GM23338 (cell line): ENCODE measurements around the gene CD72. TPM values are rescaled to one million over a fixed set of nuclear protein-coding genes. Genes with fewer than 3 reads are reported as not detected.
"Not testable (repeated sequence)": the region's sequence is repeated elsewhere in the genome, so short reads cannot be mapped to it uniquely, and the experiment has no call there.

Source experiments
- ATAC-seq: fragments of 200-7000 bp; cut with Tn5 transposase; 3 replicates; pipeline ENCODE4 v1.9.1; 2020
- DNase-seq: peaks from one replicate; pipeline ENCODE4 v3.0.0-alpha.2; 2015; ENCODE audit warnings: low spot score
- H2AFZ ChIP-seq: fragments of 200-600 bp; sonication (generic); 2 replicates; pipeline ENCODE4 v1.8.0; 2016; ENCODE audit warnings: antibody characterized with exemption, mild to moderate bottlenecking, moderate library complexity
- H3F3A ChIP-seq: fragments of 200-600 bp; sonication (generic); replicated peaks from 2 replicates; pipeline ENCODE4 v1.8.0; 2017; ENCODE audit warnings: antibody characterized with exemption, mixed run types, low read depth
- H3K27ac ChIP-seq: fragments of 200-600 bp; sonication (generic); 2 replicates; pipeline ENCODE4 v1.6.1; 2016; ENCODE audit warnings: low read depth
- H3K27me3 ChIP-seq: fragments of 200-600 bp; sonication (generic); 2 replicates; pipeline ENCODE4 v1.8.0; 2016; ENCODE audit warnings: mild to moderate bottlenecking, mixed run types, moderate library complexity; ENCODE audit not compliant: insufficient read depth
- H3K36me3 ChIP-seq: fragments of 200-600 bp; sonication (generic); 2 replicates; pipeline ENCODE4 v1.8.0; 2016; ENCODE audit warnings: mild to moderate bottlenecking; ENCODE audit not compliant: insufficient read depth
- H3K4me1 ChIP-seq: fragments of 200-600 bp; sonication (generic); 2 replicates; pipeline ENCODE4 v1.8.0; 2016; ENCODE audit warnings: mild to moderate bottlenecking, moderate library complexity; ENCODE audit not compliant: insufficient read depth
- H3K4me2 ChIP-seq: fragments of 200-600 bp; sonication (generic); 2 replicates; pipeline ENCODE4 v1.7.1; 2017; ENCODE audit warnings: mixed run types
- H3K4me3 ChIP-seq: fragments of 200-600 bp; sonication (generic); 2 replicates; pipeline ENCODE4 v1.6.1; 2016; ENCODE audit warnings: mixed run types
- H3K79me2 ChIP-seq: fragments of 200-600 bp; sonication (generic); replicated peaks from 2 replicates; pipeline ENCODE4 v1.8.0; 2017; ENCODE audit warnings: mild to moderate bottlenecking; ENCODE audit not compliant: insufficient read depth
- H3K9me2 ChIP-seq: fragments of 200-600 bp; sonication (generic); 2 replicates; pipeline ENCODE4 v1.8.0; 2017; ENCODE audit not compliant: insufficient read depth
- H4K20me1 ChIP-seq: fragments of 200-600 bp; sonication (generic); replicated peaks from 2 replicates; pipeline ENCODE4 v1.8.0; 2017; ENCODE audit warnings: mild to moderate bottlenecking; ENCODE audit not compliant: insufficient read depth
- H3K27ac Mint-ChIP-seq: 2 replicates; pipeline ENCODE4 v1.8.0; 2020; ENCODE audit warnings: inconsistent platforms, mild to moderate bottlenecking, moderate library complexity, mixed read lengths
- H3K27me3 Mint-ChIP-seq: 3 replicates; pipeline ENCODE4 v1.8.0; 2022; ENCODE audit warnings: low read depth, mild to moderate bottlenecking, moderate library complexity, mixed read lengths, inconsistent platforms; ENCODE audit not compliant: insufficient read depth, poor library complexity
- H3K36me3 Mint-ChIP-seq: 3 replicates; pipeline ENCODE4 v1.8.0; 2021; ENCODE audit warnings: low read depth, mild to moderate bottlenecking, inconsistent platforms, moderate library complexity, mixed read lengths
- H3K4me1 Mint-ChIP-seq: 3 replicates; pipeline ENCODE4 v1.8.0; 2020; ENCODE audit warnings: mild to moderate bottlenecking, inconsistent platforms, mixed read lengths
- H3K4me3 Mint-ChIP-seq: 3 replicates; pipeline ENCODE4 v1.8.0; 2021; ENCODE audit warnings: moderate library complexity, mild to moderate bottlenecking, inconsistent platforms, mixed read lengths
- H3K9me3 Mint-ChIP-seq: 3 replicates; pipeline ENCODE4 v1.8.0; 2020; ENCODE audit warnings: moderate library complexity, mild to moderate bottlenecking, inconsistent platforms, mixed read lengths
- CTCF ChIP-seq, 2 experiments: fragments of 200-600 bp in 1 of 2; sonication (generic) in 1 of 2; conservative IDR thresholded peaks; 2 replicates each; pipeline versions ENCODE4 v1.5.1 to v1.6.1; 2016 to 2017; ENCODE audit warnings: antibody characterized with exemption in 2 of 2, low read depth in 2 of 2, mild to moderate bottlenecking in 2 of 2, moderate library complexity in 1 of 2
- polyA plus RNA-seq: library from polyadenylated mRNA; unstranded; fragments of >200 nt; fragmentation: Nextera tagmentation; extraction: Ambion mirVana; gene quantifications from 2 replicates; pipeline ENCODE4 v1.2.1, GENCODE V29; 2016
- total RNA-seq: library from RNA; depleted of rRNA; stranded (reverse); fragments of >200 nt; shearing (Covaris generic); gene quantifications from 2 replicates; pipeline ENCODE4 v1.2.3, GENCODE V29; 2014
- TF ChIP-seq, protein P1 (sequence below): IDR thresholded peaks from one replicate; pipeline ENCODE4 v1.6.1; 2018; ENCODE audit warnings: antibody characterized with exemption; ENCODE audit not compliant: unreplicated experiment

CD72 gene
- total and polyA plus RNA-seq, 2 experiments from 2014 or later, result 4.7 to 4.8 TPM

- H3K9me3 Mint-ChIP-seq, result peaks cover 10% of the 10 kb centered on the region; the same call in 2 of the 3 replicates
- no peak overlapping the region for H3K27ac ChIP-seq
Observed at GRCh38 chr9:35639631-35640030, 21.4 kb upstream of the CD72 start.

GRCh38 chr9:35639225-35639624 is 21.0 kb upstream of the CD72 start:
- not testable (repeated sequence) for H3K4me2 ChIP-seq, H3K27ac ChIP-seq, H3K79me2 ChIP-seq, H3K27ac Mint-ChIP-seq, H3K36me3 ChIP-seq, H3K4me3 ChIP-seq, ATAC-seq, H3K9me3 Mint-ChIP-seq, DNase-seq, H3K27me3 Mint-ChIP-seq, H3K27me3 ChIP-seq, H4K20me1 ChIP-seq, H3F3A ChIP-seq, H3K9me2 ChIP-seq, H3K4me3 Mint-ChIP-seq, H3K4me1 ChIP-seq, H3K4me1 Mint-ChIP-seq, H3K36me3 Mint-ChIP-seq, H2AFZ ChIP-seq

More at GRCh38 chr9:35639631-35640030, 21.4 kb upstream of the CD72 start:
- Histone ChIP-seq H3K27me3 (no peaks in the 10 kb centered on the region), H3F3A (no peaks in the 10 kb centered on the region), H3K4me2 (no peak overlapping the region), H3K9me2 (no peaks in the 10 kb centered on the region), H3K36me3 (no peaks in the 10 kb centered on the region), H4K20me1 (no peaks in the 10 kb centered on the region), H2AFZ (no peak overlapping the region), H3K4me3 (no peak overlapping the region), H3K79me2 (no peaks in the 10 kb centered on the region), H3K4me1 (no peaks in the 10 kb centered on the region)
- Mint-ChIP-seq H3K4me3 (no peak overlapping the region), H3K36me3 (peaks cover 10% of the 10 kb centered on the region), H3K4me1 (peaks cover 1% of the 10 kb centered on the region; the same call in 1 of the 3 replicates), H3K27ac (no peak overlapping the region), H3K27me3 (peaks cover 4% of the 10 kb centered on the region)
- no peak for ATAC-seq
- no peak for DNase-seq
- no peak for TF ChIP-seq CTCF (conservative IDR thresholded peaks at IDR 0.05; ENCODE audit: low read depth in 2 of 2)
- TF ChIP-seq, protein P1, sequence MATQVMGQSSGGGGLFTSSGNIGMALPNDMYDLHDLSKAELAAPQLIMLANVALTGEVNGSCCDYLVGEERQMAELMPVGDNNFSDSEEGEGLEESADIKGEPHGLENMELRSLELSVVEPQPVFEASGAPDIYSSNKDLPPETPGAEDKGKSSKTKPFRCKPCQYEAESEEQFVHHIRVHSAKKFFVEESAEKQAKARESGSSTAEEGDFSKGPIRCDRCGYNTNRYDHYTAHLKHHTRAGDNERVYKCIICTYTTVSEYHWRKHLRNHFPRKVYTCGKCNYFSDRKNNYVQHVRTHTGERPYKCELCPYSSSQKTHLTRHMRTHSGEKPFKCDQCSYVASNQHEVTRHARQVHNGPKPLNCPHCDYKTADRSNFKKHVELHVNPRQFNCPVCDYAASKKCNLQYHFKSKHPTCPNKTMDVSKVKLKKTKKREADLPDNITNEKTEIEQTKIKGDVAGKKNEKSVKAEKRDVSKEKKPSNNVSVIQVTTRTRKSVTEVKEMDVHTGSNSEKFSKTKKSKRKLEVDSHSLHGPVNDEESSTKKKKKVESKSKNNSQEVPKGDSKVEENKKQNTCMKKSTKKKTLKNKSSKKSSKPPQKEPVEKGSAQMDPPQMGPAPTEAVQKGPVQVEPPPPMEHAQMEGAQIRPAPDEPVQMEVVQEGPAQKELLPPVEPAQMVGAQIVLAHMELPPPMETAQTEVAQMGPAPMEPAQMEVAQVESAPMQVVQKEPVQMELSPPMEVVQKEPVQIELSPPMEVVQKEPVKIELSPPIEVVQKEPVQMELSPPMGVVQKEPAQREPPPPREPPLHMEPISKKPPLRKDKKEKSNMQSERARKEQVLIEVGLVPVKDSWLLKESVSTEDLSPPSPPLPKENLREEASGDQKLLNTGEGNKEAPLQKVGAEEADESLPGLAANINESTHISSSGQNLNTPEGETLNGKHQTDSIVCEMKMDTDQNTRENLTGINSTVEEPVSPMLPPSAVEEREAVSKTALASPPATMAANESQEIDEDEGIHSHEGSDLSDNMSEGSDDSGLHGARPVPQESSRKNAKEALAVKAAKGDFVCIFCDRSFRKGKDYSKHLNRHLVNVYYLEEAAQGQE, result no peak

DNA sequence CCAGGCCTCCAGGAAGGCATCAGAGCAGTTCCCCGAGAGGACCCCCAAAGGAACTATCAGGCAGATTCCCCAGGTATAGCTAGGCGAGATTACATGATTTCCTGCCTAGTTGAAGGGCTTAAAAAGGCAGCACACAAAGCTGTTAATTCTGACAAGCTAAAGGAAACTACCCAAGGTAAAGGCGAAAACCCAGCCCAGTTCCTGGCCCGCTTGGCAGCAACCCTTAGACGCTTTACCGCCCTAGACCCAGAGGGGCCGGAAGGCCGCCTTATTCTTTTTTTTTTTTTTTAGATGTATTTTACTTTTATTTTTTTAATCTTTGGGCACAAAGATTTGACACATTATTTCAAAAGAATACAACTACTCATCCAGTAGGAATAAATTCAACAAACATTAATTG is 20.5 kb upstream of the CD72 start:
- not testable (repeated sequence) for H3K4me1 Mint-ChIP-seq, H3K4me1 ChIP-seq, DNase-seq, H3K4me3 ChIP-seq, H3K27ac Mint-ChIP-seq, H3K9me2 ChIP-seq, ATAC-seq, H3K36me3 Mint-ChIP-seq, H3F3A ChIP-seq, H3K79me2 ChIP-seq, H2AFZ ChIP-seq, H3K4me2 ChIP-seq, H3K4me3 Mint-ChIP-seq, H3K27me3 Mint-ChIP-seq, H3K36me3 ChIP-seq, H3K27ac ChIP-seq, H4K20me1 ChIP-seq, H3K27me3 ChIP-seq, H3K9me3 Mint-ChIP-seq

DNA sequence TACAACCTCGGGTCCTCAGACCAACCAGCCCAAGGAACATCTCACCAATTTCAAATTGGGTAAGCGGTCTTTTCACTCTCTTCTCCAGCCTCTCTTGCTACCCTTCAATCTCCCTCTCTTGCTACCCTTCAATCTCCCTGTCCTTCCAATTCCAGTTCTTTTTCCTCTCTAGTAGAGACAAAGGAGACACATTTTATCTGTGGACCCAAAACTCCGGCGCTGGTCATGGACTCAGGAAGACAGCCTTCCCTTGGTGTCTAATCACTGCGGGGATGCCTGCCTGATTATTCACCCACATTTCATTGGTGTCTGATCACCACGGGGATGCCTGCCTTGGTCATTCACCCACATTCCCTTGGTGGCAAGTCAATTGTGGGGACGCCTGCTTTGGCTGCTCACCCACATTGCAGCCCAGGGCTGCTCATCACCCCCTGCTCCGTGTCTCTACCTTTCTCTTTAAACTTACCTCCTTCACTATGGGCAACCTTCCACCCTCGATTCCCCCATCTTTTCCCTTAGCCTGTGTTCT is 19.3 kb upstream of the CD72 start:
- H4K20me1 ChIP-seq, H3K4me1 ChIP-seq, H3K4me3 ChIP-seq, H3K4me3 Mint-ChIP-seq, H3K36me3 Mint-ChIP-seq, H3K9me2 ChIP-seq, H3K9me3 Mint-ChIP-seq, H3K27me3 ChIP-seq, H3K79me2 ChIP-seq, H3K27ac ChIP-seq, H3F3A ChIP-seq, ATAC-seq, H3K27me3 Mint-ChIP-seq, H3K4me1 Mint-ChIP-seq, DNase-seq, H3K4me2 ChIP-seq, H3K27ac Mint-ChIP-seq, H2AFZ ChIP-seq, H3K36me3 ChIP-seq: not testable (repeated sequence)

- not testable (repeated sequence) for H3K4me2 ChIP-seq, H3K4me3 Mint-ChIP-seq, H3K79me2 ChIP-seq, H3F3A ChIP-seq, H3K27ac Mint-ChIP-seq, H2AFZ ChIP-seq, H3K27me3 ChIP-seq, DNase-seq, H3K9me2 ChIP-seq, H3K9me3 Mint-ChIP-seq, H3K27me3 Mint-ChIP-seq, H3K36me3 Mint-ChIP-seq, H3K27ac ChIP-seq, ATAC-seq, H4K20me1 ChIP-seq, H3K36me3 ChIP-seq, H3K4me1 ChIP-seq, H3K4me3 ChIP-seq, H3K4me1 Mint-ChIP-seq
Observed at GRCh38 chr9:35636877-35637246, 18.6 kb upstream of the CD72 start.
